ENCODE results near the gene LARGE1. TPM values are rescaled to one million over a fixed set of nuclear protein-coding genes. Genes with fewer than 3 reads are reported as not detected.

The LARGE1 gene
- total RNA-seq, 1 experiment from 2014 or later, result 24.8 TPM

DNA sequence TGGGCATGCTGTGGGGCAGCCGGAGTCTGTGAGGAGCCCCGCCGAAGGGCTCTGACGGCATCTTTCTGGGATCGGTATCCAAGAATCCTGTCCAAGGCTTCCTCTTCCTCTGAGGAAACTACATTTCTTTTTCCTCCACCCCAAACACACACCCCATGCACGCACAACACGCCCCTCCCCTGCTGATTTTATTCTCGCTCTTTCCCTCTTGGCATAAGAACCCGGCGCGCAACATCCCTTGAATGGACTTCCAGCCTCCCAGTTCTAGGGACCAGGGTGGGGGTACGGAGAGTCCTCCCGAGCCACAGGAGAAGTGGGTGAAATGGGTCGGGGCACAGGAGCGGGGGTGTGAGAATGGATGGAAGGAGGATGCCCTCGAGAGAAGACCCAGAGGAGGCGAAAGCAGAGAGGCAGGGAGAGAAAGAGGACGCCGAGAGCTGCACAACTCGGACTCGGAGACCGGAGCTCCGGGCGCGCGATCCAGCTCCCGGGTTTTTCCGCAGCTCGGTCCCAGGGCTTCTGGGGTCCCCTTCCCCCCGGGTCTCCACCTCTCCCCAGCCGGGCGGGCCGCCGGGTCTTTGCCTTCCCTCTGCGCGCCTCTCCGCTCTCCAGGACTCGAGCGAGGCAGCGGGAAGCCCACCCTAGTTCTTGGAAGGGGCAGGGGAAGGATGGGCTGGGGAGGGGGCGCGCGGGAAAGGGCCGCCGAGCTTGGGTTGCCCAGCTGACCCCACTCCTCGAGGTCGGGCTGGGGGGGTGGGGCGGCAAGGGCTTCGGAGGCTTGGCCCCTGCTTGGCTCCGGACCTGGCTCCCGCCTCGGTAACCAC, 1.5 kb upstream of the LARGE1 start:
- peaks cover 18% of the 10 kb centered on the region for H3K4me1 ChIP-seq (replicated peaks)
- H3K4me3 ChIP-seq, result peak overlapping the region; percentile 76
- H3K27ac ChIP-seq, result no peak overlapping the region
- no peaks in the 10 kb centered on the region for H3K9me3 ChIP-seq (replicated peaks)
- H3K36me3 ChIP-seq, result 0 out of 2 replicates have a peak, but pooled peaks cover 3% of the 10 kb centered on the region
- peaks cover 13% of the 10 kb centered on the region; the same call in 1 of the 2 replicates for H3K27me3 ChIP-seq (replicated peaks)
- DNase-seq (ENCODE audit: low read depth in 1 of 2, low spot score in 2 of 2), result peak; percentile 63 to 73

GRCh38 chr22:33920927-33921524, 750 bp upstream of the LARGE1 start:
- no peaks in the 10 kb centered on the region for H3K9me3 ChIP-seq (replicated peaks)
- H3K27me3 ChIP-seq (replicated peaks), result peaks cover 13% of the 10 kb centered on the region; the same call in 1 of the 2 replicates
- no peak overlapping the region for H3K27ac ChIP-seq
- peak; percentile 93 to 99 for DNase-seq (ENCODE audit: low read depth in 1 of 2, low spot score in 2 of 2)
- 0 out of 2 replicates have a peak, but pooled peaks cover 3% of the 10 kb centered on the region for H3K36me3 ChIP-seq
- H3K4me3 ChIP-seq, result peak overlapping the region; percentile 76
- peaks cover 18% of the 10 kb centered on the region for H3K4me1 ChIP-seq (replicated peaks)

DNA sequence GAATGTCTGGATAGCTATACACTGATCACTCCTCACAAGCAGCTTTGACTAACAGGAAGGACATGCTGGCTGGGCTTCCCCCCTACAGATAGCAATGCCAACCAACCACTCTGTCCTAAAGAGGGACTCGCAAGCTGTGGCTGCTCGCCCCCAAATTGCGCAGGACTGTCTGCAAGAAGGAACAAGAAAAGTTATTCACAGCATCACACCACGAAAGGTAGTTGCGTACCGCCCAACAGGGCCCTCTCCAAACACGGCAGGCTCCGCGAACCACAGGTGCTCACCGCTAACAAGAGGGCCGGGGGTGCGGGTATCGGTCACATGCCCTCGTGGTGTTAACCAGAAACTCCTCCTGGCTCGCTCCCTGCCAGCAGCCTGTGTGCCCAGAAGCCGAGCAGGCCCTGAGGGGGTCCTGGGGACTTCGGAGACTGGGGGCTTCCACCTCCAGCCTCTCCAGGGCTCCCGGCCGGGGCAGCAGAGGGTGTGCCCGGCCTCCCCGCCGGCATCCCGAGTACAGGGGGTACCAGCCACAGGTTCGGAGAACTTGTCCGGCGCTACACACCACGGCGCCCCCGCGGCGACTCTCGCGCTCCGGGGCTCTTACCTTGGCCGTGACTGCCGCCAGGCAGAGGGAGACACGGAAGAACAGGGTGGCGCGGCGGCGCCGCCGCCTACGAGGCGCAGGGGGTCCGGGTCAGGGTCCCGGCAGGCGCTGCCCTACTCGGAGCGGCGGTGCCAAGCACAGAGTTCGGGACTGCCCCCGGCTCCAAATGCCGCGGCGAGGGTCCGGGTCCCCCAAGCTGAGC, 682 bp downstream of the LARGE1 start:
- DNase-seq (ENCODE audit: low read depth in 1 of 2, low spot score in 2 of 2), result peak; percentile 45 to 50
- Histone ChIP-seq H3K4me1 (replicated peaks) (peaks cover 18% of the 10 kb centered on the region), H3K36me3 (0 out of 2 replicates have a peak, but pooled peaks cover 3% of the 10 kb centered on the region), H3K9me3 (replicated peaks) (no peaks in the 10 kb centered on the region), H3K27me3 (replicated peaks) (0 out of 2 replicates have a peak, but pooled peaks cover 2% of the 10 kb centered on the region), H3K4me3 (peak overlapping the region; percentile 76), H3K27ac (no peak overlapping the region)

GRCh38 chr22:33918676-33919365, 1.5 kb downstream of the LARGE1 start:
- Histone ChIP-seq H3K9me3 (replicated peaks) (no peaks in the 10 kb centered on the region), H3K36me3 (0 out of 2 replicates have a peak, but pooled peaks cover 3% of the 10 kb centered on the region), H3K27me3 (replicated peaks) (no peaks in the 10 kb centered on the region), H3K27ac (no peak overlapping the region), H3K4me1 (replicated peaks) (peaks cover 18% of the 10 kb centered on the region), H3K4me3 (peak overlapping the region; percentile 76)
- no peak for DNase-seq (ENCODE audit: low read depth in 1 of 2, low spot score in 2 of 2)

- Histone ChIP-seq H3K4me3 (no peak overlapping the region), H3K4me1 (replicated peaks) (peaks cover 12% of the 10 kb centered on the region), H3K9me3 (replicated peaks) (no peaks in the 10 kb centered on the region), H3K27me3 (replicated peaks) (no peaks in the 10 kb centered on the region), H3K27ac (no peak overlapping the region), H3K36me3 (0 out of 2 replicates have a peak, but pooled peaks cover 3% of the 10 kb centered on the region)
- DNase-seq (ENCODE audit: low read depth in 1 of 2, low spot score in 2 of 2), result peak in 1 of 2 experiments; percentile 35
Measured at GRCh38 chr22:33917744-33918406, 2.4 kb downstream of the LARGE1 start.

DNA sequence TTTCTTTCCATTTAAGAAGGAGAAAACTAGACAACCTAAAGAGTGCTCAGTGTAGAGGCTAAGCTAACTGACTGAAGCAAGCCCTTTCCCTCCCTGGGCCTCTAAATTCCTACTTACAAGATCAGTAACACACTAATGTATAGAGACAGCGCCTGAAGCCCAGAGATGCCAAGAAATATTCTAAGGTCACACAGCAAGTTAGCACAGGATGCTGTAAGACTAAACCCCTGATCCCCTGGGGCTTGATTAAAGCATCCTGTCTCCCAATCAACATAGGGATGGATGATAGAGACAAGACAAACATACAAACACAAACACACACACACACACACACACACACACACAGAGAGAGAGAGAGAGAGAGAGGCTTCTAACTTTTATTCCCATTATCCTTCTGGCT, 5.6 kb downstream of the LARGE1 start:
- Histone ChIP-seq H3K36me3 (no peaks in the 10 kb centered on the region), H3K27me3 (replicated peaks) (no peaks in the 10 kb centered on the region), H3K4me1 (replicated peaks) (peaks cover 12% of the 10 kb centered on the region), H3K4me3 (no peak overlapping the region), H3K9me3 (replicated peaks) (no peaks in the 10 kb centered on the region), H3K27ac (no peak overlapping the region)
- DNase-seq (ENCODE audit: low read depth in 1 of 2, low spot score in 2 of 2), result no peak

DNA sequence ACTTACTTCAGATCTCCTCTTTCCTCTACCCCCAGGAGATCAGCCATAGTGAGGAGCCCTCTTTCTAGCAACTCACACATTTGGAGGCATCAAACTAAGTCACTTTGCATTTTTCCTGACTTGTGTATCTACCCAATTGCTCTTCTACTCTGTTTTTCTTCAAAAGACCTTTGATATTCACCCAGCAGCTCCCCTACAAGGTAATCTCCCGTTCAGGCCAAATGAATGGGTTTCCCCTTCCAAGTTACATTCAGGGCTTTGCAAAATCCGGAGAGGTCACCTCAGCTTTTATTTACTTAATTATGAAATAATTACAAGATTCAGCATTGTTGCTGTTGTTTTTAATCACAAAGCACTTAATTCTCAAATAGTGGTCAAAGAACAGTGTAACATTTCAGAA, 6.1 kb downstream of the LARGE1 start:
- H3K4me3 ChIP-seq, result no peak overlapping the region
- H3K9me3 ChIP-seq (replicated peaks), result no peaks in the 10 kb centered on the region
- H3K27me3 ChIP-seq (replicated peaks), result no peaks in the 10 kb centered on the region
- H3K36me3 ChIP-seq, result no peaks in the 10 kb centered on the region
- no peak for DNase-seq (ENCODE audit: low read depth in 1 of 2, low spot score in 2 of 2)
- peaks cover 18% of the 10 kb centered on the region for H3K4me1 ChIP-seq (replicated peaks)
- H3K27ac ChIP-seq, result no peak overlapping the region

GRCh38 chr22:33913188-33913587, 7.1 kb downstream of the LARGE1 start:
- H3K4me3 ChIP-seq, result no peak overlapping the region
- peaks cover 21% of the 10 kb centered on the region for H3K4me1 ChIP-seq (replicated peaks)
- no peaks in the 10 kb centered on the region for H3K9me3 ChIP-seq (replicated peaks)
- no peak for DNase-seq (ENCODE audit: low read depth in 1 of 2, low spot score in 2 of 2)
- no peaks in the 10 kb centered on the region for H3K27me3 ChIP-seq (replicated peaks)
- no peak overlapping the region for H3K27ac ChIP-seq
- H3K36me3 ChIP-seq, result no peaks in the 10 kb centered on the region

- no peaks in the 10 kb centered on the region for H3K27me3 ChIP-seq (replicated peaks)
- H3K9me3 ChIP-seq (replicated peaks), result no peaks in the 10 kb centered on the region
- no peak for DNase-seq (ENCODE audit: low read depth in 1 of 2, low spot score in 2 of 2)
- H3K4me3 ChIP-seq, result no peak overlapping the region
- H3K4me1 ChIP-seq (replicated peaks), result peaks cover 13% of the 10 kb centered on the region
- H3K27ac ChIP-seq, result no peak overlapping the region
- no peaks in the 10 kb centered on the region for H3K36me3 ChIP-seq
Measured at GRCh38 chr22:33909911-33910310, 10.4 kb downstream of the LARGE1 start.

DNA sequence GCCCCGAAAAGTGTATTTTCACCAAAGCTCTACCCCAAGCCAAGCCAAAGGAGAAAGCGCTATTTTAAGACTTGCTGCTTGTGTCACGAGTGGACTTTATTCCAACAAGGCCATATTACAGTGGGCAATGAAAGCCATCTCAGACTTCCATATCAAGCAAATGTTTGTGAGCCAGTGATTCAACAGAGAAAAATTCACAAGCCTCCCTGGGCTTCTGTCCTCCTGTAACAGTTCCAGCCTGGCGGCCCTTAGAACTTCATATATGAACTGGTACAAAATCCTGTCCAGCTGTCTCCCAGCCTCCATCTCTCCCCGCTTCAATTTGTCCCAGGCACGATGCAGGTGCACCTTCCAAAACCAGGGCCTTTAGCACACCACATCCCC, 11.2 kb downstream of the LARGE1 start:
- no peaks in the 10 kb centered on the region for H3K9me3 ChIP-seq (replicated peaks)
- DNase-seq (ENCODE audit: low read depth in 1 of 2, low spot score in 2 of 2), result no peak
- no peak overlapping the region for H3K27ac ChIP-seq
- H3K4me3 ChIP-seq, result no peak overlapping the region
- H3K4me1 ChIP-seq (replicated peaks), result peaks cover 13% of the 10 kb centered on the region
- no peaks in the 10 kb centered on the region for H3K36me3 ChIP-seq
- H3K27me3 ChIP-seq (replicated peaks), result no peaks in the 10 kb centered on the region

- no peaks in the 10 kb centered on the region for H3K36me3 ChIP-seq
- H3K4me3 ChIP-seq, result no peak overlapping the region
- H3K4me1 ChIP-seq (replicated peaks), result peaks cover 13% of the 10 kb centered on the region
- no peak for DNase-seq (ENCODE audit: low read depth in 1 of 2, low spot score in 2 of 2)
- no peaks in the 10 kb centered on the region for H3K9me3 ChIP-seq (replicated peaks)
- H3K27me3 ChIP-seq (replicated peaks), result no peaks in the 10 kb centered on the region
- H3K27ac ChIP-seq, result no peak overlapping the region
Measured at GRCh38 chr22:33908171-33909074, 11.9 kb downstream of the LARGE1 start.

- H3K36me3 ChIP-seq, result no peaks in the 10 kb centered on the region
- no peaks in the 10 kb centered on the region for H3K27me3 ChIP-seq (replicated peaks)
- no peak overlapping the region for H3K27ac ChIP-seq
- no peaks in the 10 kb centered on the region for H3K9me3 ChIP-seq (replicated peaks)
- H3K4me1 ChIP-seq (replicated peaks), result peaks cover 13% of the 10 kb centered on the region
- no peak for DNase-seq (ENCODE audit: low read depth in 1 of 2, low spot score in 2 of 2)
- H3K4me3 ChIP-seq, result no peak overlapping the region
Measured at GRCh38 chr22:33906954-33907353, 13.3 kb downstream of the LARGE1 start.

All from SJSA1 (cell line).